NCI-H748 treated with DMSO at 0.1 percent for 48 hours (cell line): Measurements from ENCODE around the gene LRP6.
"Not testable (repeated sequence)": the region's sequence is repeated elsewhere in the genome, so short reads cannot be mapped to it uniquely, and the experiment has no call there.

ENCODE experiments used
- DNase-seq: peaks from one replicate; lab custom pipeline; 2025; lab: John Stamatoyannopoulos, UW

The LRP6 gene

GRCh38 chr12:12180575-12180974 lies 86.3 kb downstream of the LRP6 start:
- no peak for DNase-seq

- no peak for DNase-seq
Measured at GRCh38 chr12:12180136-12180535, 86.7 kb downstream of the LRP6 start.

GRCh38 chr12:12178559-12178958 lies 88.3 kb downstream of the LRP6 start:
- no peak for DNase-seq

- no peak for DNase-seq
Measured at GRCh38 chr12:12176402-12176801, 90.4 kb downstream of the LRP6 start.

GRCh38 chr12:12171991-12172511 lies 94.8 kb downstream of the LRP6 start:
- no peak for DNase-seq

- DNase-seq: peak; percentile 69
Measured at GRCh38 chr12:12167847-12168246, 99.0 kb downstream of the LRP6 start.

GRCh38 chr12:12166751-12167150 lies 100.1 kb downstream of the LRP6 start:
- no peak for DNase-seq

- no peak for DNase-seq
Measured at GRCh38 chr12:12159988-12160387, 106.9 kb downstream of the LRP6 start.

GRCh38 chr12:12158858-12159257 lies 108.0 kb downstream of the LRP6 start:
- no peak for DNase-seq

GRCh38 chr12:12157424-12157823 lies 109.4 kb downstream of the LRP6 start:
- no peak for DNase-seq

GRCh38 chr12:12156828-12157227 lies 110.0 kb downstream of the LRP6 start:
- no peak for DNase-seq

- no peak for DNase-seq
Measured at GRCh38 chr12:12156116-12156515, 110.7 kb downstream of the LRP6 start.

- DNase-seq: no peak
Measured at GRCh38 chr12:12153596-12153995, 113.2 kb downstream of the LRP6 start.

GRCh38 chr12:12147111-12147510 lies 119.7 kb downstream of the LRP6 start:
- DNase-seq: no peak

GRCh38 chr12:12144531-12144930 lies 122.3 kb downstream of the LRP6 start:
- not testable (repeated sequence) for DNase-seq

- DNase-seq: no peak
Measured at GRCh38 chr12:12141000-12141399, 125.8 kb downstream of the LRP6 start.

- no peak for DNase-seq
Measured at GRCh38 chr12:12138203-12139154, 128.4 kb downstream of the LRP6 start.

GRCh38 chr12:12133785-12134184 lies 133.1 kb downstream of the LRP6 start:
- no peak for DNase-seq

GRCh38 chr12:12133259-12133658 lies 133.6 kb downstream of the LRP6 start:
- no peak for DNase-seq

GRCh38 chr12:12128670-12129069 lies 138.2 kb downstream of the LRP6 start:
- no peak for DNase-seq

GRCh38 chr12:12127304-12127703 lies 139.5 kb downstream of the LRP6 start:
- no peak for DNase-seq

GRCh38 chr12:12126551-12126950 lies 140.3 kb downstream of the LRP6 start:
- DNase-seq: no peak

- DNase-seq: no peak
Measured at GRCh38 chr12:12123036-12123604, 143.7 kb downstream of the LRP6 start.
